Occipital lobe (tissue), 2 donors: ENCODE measurements around the gene FABP2. TPM values are rescaled to one million over a fixed set of nuclear protein-coding genes. Genes with fewer than 3 reads are reported as not detected.
"Not testable (repeated sequence)": the region's sequence is repeated elsewhere in the genome, so short reads cannot be mapped to it uniquely, and the experiment has no call there.

Source experiments
- DNase-seq: peaks from one replicate; lab custom pipeline; 2025; lab: John Stamatoyannopoulos, UW
- total RNA-seq: library from RNA; depleted of rRNA; stranded (reverse); fragments of >200 nt; gene quantifications from one replicate; pipeline ENCODE4 v1.2.3, GENCODE V29; 2014

FABP2 gene
- total RNA-seq, 1 donor from 2014 or later: not detected

DNA sequence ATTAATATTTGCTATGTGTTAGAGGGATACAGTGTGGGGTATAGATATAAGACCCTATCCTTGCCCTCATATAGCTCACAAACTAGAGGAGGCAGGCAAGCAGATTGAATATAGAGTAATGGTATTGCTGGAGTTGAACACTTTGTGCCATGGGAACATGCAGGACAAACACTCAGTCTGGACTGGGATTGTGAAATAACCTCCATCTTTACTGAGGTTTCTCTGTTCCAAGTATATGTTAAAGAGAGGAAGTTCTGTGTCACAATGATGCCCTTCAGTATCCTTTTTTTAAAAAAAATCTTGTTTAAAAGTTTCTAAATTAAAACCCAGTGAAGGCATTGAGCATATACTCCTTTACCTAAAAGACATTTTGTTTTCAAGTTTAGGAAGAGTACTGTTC is 8.7 kb downstream of the FABP2 start:
- DNase-seq: no peak

GRCh38 chr4:119310826-119311225 is 11.1 kb downstream of the FABP2 start:
- no peak for DNase-seq

- DNase-seq: no peak
These were observed 14.3 kb downstream of the FABP2 start for GRCh38 chr4:119307606-119308005.

DNA sequence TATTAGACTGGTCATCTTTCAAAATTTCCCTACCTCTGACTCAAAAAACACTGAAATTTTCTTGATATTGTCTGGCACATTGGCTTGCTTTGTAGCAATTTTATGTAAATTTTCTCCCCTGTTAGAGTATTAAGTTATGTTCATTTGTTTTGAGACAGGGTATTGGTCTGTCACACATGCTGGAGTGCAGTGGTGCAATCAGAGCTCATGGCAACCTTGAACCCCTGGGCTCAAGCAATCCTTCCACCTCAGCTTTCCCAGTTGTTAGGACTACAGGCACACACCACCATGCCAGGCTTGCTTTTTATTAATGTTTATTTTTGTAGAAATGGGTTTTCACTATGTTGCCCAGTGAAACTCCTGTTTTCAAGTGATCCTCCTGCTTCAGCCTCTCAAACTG is 17.5 kb downstream of the FABP2 start:
- no peak for DNase-seq

DNA sequence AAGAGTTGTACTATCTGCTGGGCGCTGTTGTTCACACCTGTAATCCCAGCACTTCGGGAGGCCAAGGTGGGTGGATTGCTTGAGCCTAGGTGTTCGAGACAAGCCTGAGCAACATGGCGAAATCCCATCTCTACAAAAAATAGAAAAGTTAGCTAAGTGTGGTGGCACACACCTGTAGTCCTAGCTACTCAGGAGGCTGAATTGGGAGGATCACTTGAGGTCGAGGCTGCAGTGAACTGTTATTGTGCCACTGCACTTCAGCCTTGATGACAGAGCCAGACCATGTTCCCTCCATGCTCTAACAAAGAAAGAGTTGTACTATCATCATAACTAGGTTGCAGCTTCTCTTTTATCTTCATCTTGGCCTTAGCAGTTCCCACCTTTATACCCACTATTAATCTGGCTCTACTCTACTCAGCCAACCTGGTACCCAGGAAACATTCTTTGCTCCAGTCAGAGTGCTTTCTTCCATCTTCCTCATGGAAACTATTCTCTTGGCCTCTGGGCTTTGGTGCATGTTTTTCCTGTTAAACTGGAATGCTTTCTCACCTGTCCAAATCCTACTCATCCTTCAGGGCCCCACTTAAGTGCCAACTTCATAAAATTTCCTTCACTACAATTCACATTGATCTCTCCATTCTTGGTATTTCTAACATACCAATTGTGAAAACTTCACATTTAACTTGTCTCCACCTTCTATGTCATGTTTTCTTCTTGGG is 18.2 kb downstream of the FABP2 start:
- DNase-seq: no peak

DNA sequence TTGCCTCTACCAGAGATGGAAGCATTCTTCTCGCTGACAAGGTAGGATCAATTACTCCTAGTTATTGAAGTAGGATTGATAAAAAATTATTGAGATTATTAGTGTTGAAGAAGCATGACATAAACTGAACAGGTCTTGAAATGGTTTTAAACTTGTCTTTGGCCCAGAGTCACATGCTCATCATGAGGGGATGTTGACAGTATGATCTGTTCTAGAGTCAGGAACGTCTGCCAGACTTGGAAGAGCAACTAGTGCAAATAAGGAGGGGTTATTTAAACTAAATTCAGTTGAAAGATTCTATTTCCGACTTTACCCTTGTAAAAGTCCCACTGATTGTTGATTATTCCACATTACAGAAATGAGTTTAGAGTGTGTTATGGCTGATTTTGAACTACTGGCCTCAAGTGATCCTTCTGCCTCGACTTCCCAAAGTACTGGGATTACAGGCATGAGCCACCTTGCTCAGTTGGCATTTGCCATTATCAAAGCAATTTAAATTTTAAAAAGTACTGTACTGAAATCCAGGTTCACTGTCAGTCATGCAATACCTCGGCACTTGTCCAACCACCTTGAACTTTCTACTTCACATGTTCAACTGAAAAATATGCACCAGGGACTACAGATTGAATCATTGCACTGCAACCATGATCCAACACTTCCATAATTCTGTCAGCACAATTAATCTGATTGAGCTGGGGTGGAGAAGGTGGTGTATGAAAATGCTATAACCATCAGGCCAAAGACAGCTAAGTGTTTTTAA is 19.7 kb downstream of the FABP2 start:
- no peak for DNase-seq

DNA sequence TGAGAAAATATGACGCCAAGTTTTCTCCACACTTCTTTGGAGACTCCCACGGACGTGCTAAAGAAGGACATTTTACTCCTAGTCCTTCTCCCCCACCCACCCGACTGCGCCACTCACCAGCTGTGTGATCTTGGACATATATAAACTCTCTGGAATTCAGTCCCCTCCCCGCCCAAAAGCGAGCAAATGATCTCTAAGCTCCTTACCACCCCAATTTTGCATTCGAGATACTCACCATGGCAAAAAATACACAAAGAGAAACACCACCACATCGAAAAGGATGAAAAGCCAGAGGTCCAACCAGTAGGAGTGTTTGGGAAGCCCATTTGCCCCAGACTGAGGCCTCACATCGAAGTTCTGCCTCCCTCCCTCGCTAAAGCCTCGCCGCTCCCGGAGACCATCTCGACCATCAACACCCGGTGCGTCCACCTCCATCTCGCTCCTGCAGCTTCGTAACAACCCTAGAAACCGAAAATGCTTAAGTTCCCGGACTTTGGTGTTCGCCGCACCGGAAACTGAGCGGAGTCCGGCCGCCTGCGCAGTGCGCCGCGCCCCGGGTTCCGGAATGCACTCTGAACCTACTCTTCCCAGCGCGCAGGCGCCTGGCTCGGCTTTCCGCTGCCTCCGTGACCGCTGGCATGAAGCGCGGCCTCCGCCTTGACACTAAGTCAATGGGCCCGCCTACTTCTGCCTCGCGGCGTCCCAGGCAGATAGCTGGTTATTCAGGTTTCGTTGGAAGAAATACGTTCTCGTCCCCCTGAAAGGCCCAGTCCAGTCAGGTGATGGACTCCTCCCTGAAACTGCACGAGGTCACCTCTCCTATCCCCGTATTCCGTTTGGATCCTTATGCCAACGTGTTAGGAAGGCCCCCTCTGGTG is 21.6 kb downstream of the FABP2 start:
- DNase-seq: no peak

- DNase-seq: no peak
These were observed 22.2 kb downstream of the FABP2 start for GRCh38 chr4:119299741-119300100.

DNA sequence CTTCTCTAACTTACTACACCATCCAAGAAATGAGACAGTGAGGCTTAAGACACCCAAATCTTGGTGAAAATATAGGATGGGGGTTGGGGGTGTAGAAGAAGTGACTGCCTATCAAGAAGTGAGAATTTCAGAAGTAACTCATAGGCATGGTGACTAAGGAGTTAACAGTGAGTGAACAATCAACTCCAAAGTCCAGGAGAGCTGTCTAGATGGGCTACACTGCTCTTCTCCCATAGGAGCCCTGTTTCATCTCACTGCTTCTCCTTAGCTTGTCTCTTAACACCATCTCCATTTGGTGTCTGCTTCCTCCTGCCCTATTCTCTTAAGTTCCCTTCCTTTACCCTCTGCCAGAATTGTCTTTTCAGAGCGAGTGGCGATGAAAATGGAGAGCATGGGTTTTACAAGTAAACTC is 22.7 kb downstream of the FABP2 start:
- DNase-seq: no peak

- DNase-seq: no peak
These were observed 24.1 kb downstream of the FABP2 start for GRCh38 chr4:119297795-119298194.

GRCh38 chr4:119296356-119296755 is 25.6 kb downstream of the FABP2 start:
- DNase-seq: no peak

GRCh38 chr4:119290598-119290997 is 31.3 kb downstream of the FABP2 start:
- no peak for DNase-seq

DNA sequence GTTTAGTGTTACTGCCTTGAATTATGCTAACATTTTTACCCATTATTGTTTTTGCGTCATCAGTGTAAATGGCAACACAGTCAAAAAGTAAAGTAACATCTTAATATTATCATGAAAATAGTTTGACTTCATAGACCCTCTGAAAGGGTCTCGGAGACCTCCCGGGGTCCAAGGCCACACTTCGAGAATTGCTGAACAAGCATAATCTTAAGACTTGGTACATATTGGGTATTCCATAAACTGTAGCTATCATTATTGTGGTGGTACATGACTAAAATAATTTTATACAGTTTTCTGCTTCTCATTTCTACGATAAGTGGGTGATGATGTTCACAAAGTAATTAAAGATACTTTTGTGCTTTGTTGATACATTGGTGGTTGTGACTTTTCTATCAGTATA is 32.6 kb downstream of the FABP2 start:
- no peak for DNase-seq

- no peak for DNase-seq
These were observed 35.4 kb downstream of the FABP2 start for GRCh38 chr4:119286377-119287002.

DNA sequence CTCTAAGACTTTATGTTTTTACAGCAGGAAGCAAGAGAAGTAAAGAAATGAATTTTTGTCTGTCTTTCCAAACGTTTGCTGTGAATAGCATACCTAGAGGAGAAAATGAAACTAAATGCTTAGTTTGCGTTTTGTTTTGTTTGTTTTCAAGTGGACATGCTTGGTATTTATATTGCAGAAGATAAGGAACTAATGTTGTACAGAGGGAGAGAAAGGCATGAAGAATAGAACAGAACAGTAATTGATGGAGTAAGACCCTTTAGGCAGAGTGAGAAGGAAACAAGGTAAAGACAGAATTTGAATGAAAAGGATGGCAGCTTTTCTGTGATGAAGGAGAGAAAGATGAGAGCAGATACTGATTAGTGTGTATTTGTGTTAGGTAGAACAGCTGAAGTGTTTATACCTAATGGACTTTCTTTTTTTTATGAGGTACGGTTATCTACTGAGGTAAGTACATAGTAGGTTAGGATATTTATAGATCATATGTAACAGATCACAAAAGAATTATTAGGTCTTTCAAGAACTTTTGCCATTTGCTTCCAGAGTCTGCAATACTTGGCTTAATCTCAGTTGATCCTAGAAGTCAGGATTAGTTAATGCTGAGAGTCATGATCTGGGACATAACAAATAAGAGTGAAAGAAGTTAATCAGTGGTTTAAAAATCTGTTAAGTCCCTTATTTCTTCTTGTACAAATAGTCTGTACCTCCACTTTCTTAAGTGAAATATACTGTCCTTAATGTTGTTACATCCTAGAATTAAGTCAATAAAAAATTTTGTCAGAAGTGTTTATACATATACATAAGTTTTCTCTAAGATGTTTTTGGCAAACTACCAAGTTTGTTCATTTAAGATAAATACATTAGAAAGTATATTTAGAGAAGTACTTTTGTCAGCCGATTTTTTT is 36.8 kb downstream of the FABP2 start:
- DNase-seq: no peak

DNA sequence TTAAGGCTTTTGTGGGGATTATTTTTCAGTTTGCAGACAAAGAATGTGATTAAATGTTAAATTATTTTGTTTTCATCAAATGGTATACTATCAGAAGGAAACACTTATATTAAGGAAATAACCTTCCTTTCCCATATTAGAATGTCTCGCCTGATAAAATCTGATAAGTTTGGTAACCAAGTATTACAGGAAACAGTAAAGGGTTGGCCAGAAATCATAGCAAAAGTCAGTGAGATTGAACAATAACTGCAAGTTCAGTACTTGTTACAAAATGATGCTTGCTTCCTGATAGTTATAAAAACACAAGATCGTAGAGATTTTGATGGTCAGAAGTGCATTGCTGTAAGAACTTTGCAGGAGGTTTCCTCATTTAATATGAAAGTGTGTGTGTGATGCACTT is 40.5 kb downstream of the FABP2 start:
- DNase-seq: no peak

DNA sequence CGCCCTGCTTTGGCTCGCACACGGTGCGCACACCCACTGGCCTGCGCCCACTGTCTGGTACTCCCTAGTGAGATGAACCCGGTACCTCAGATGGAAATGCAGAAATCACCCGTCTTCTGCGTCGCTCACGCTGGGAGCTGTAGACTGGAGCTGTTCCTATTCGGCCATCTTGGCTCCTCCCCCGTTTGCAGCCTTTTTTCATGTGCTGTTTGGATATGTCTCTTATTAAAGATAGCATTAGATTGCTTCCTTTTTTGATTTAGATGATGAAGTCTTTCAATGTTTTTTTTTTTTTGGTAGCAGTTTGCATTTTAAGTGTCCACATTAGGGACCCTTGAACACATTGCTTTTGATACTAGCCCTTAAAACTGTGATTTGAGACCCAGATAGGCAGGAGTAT is 42.0 kb downstream of the FABP2 start:
- DNase-seq: not testable (repeated sequence)

DNA sequence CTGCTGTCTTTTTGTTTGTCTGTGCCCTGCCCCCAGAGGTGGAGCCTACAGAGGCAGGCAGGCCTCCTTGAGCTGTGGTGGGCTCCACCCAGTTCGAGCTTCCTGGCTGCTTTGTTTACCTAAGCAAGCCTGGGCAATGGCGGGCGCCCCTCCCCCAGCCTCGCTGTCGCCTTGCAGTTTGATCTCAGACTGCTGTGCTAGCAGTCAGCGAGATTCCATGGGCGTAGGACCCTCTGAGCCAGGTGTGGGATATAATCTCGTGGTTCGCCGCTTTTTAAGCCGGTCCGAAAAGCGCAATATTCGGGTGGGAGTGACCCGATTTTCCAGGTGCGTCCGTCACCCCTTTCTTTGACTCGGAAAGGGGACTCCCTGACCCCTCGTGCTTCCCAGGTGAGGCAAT is 42.4 kb downstream of the FABP2 start:
- not testable (repeated sequence) for DNase-seq

DNA sequence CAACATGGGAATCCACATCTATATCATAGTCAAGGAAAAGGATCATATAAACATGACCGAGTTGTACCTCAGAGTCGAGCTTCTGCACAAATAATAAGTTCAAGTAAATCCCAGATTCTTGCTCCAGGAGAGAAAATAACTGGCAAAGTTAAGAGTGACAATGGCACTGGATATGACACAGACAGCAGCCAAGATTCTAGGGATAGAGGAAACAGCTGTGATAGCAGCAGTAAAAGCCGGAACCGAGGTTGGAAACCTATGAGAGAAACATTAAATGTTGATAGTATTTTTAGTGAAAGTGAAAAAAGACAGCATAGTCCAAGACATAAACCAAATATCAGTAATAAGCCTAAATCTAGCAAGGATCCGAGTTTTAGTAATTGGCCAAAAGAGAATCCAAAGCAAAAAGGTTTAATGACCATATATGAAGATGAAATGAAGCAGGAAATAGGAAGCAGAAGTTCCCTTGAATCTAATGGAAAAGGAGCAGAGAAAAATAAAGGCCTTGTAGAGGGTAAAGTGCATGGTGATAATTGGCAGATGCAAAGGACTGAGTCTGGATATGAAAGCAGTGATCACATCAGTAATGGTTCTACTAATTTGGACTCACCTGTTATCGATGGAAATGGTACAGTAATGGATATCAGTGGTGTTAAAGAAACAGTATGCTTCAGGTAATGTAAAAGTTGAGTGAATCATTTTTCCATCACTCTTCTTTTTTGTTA is 50.4 kb downstream of the FABP2 start:
- DNase-seq: no peak

DNA sequence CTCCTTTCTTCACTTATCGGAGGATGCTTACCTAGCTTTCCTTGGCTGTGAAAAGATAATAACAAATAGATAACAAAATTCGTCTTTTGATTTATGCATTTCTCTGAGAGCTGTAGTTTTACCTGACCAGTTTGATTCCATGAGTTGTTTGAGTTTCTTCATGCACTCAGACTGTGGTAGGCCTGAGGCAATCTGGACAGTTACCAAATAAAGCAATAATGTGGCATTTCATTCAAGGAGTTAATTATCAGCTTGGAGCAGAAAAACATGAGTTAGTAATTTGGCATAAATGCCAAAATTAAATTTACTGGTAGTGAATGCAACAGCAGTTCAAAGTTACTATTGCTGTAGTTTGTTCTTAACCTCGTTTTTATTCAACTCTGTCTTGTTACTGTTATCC is 53.5 kb downstream of the FABP2 start:
- no peak for DNase-seq
